ENCODE results near the gene CNOT10.
"Not testable (repeated sequence)": the region's sequence is repeated elsewhere in the genome, so short reads cannot be mapped to it uniquely, and the experiment has no call there.

Gene CNOT10

DNA sequence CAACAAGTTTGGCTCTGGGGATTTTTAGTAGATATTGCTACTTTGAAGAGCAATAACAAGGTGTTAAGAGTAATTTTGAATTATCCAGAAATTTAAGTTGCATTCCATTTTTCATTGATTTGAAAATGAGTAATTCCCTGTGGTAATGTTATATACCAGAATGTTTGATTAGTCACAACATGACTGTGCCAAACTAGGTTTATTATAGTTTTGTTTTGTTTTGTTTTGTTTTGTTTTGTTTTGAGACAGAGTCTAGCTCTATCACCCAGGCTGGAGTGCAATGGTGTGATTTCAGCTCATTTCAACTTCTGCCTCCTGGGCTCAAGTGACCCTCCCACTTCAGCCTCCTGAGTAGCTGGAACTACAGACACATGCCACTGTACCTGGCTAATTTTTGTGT lies 40.7 kb downstream of the CNOT10 start:
- Histone ChIP-seq H3K27me3 (ENCODE audit: insufficient read depth, low read length) (no peaks in the 10 kb centered on the region), H3K79me2 (ENCODE audit: control insufficient read depth, insufficient read depth, low read length, poor library complexity) (no peaks in the 10 kb centered on the region), H3K27ac (ENCODE audit: low read depth, low read length) (no peak overlapping the region), H3K36me3 (ENCODE audit: control insufficient read depth in 1 of 2, insufficient read depth in 2 of 2, low read length in 2 of 2) (peaks cover 16% of the 10 kb centered on the region in 2 experiments), H3K18ac (ENCODE audit: low read length) (no peak overlapping the region), H3K4ac (ENCODE audit: low read depth, low read length) (no peak overlapping the region), H2BK12ac (ENCODE audit: low read length) (no peak overlapping the region), H2AK5ac (ENCODE audit: low read length) (no peak overlapping the region), H4K91ac (ENCODE audit: low read depth, low read length) (no peak overlapping the region), H4K12ac (ENCODE audit: low read depth, low read length) (no peak overlapping the region), H3K4me3 (ENCODE audit: low read depth, low read length) (no peak overlapping the region), H3K4me2 (ENCODE audit: low read length) (no peak overlapping the region), H3K23ac (ENCODE audit: low read length) (no peak overlapping the region), H2BK120ac (ENCODE audit: insufficient read depth, low read length, poor library complexity) (no peak overlapping the region), H2BK5ac (ENCODE audit: low read depth, low read length, poor library complexity) (no peak overlapping the region), H3K14ac (ENCODE audit: low read length) (no peak overlapping the region), H3K9me3 (ENCODE audit: insufficient read depth, low read depth, low read length) (no peaks in the 10 kb centered on the region), H4K8ac (ENCODE audit: low read depth, low read length) (no peak overlapping the region), H3K79me1 (ENCODE audit: low read length) (no peaks in the 10 kb centered on the region), H2AFZ (ENCODE audit: insufficient read depth, low read length, poor library complexity) (no peak overlapping the region), H3K9ac (ENCODE audit: low read length) (no peak overlapping the region), H3K4me1 (ENCODE audit: control insufficient read depth in 1 of 2, insufficient read depth in 2 of 2, low read length in 2 of 2) (no peaks in the 10 kb centered on the region)
- DNase-seq = no peak

DNA sequence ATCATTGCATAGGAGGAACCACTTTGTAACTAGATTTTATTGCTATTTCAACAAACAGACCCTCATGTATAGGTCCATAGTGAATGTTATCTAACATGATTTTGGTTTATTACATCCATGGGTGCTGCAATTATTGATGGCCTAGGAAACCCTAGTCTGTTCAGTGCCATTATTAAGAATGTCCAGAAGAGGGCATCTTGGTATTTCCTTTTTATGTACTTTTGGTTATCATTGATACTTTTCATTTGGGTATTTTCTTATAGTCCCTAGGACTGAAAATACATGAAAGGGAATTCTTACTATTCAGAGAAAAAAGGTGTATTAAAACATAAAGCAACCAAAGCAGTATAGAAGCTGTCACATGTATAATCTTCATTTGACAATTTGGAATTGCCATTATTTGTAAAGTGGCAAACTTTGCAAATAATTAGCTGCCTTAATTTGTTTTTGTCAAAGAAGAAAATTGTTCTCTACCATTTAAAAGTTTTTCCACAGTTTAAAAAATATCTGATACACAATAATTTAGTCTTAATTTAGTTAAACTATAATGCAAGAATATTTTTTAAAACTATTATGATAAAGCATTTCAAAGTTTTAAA lies 48.7 kb downstream of the CNOT10 start:
- H3K18ac ChIP-seq (ENCODE audit: low read length) = no peak overlapping the region
- H3K14ac ChIP-seq (ENCODE audit: low read length) = no peak overlapping the region
- no peak overlapping the region for H3K27ac ChIP-seq (ENCODE audit: low read depth, low read length)
- no peak overlapping the region for H2BK5ac ChIP-seq (ENCODE audit: low read depth, low read length, poor library complexity)
- no peak overlapping the region for H4K12ac ChIP-seq (ENCODE audit: low read depth, low read length)
- H2AFZ ChIP-seq (ENCODE audit: insufficient read depth, low read length, poor library complexity) = no peak overlapping the region
- DNase-seq = peak in 1 of 2 donors; percentile 59
- peaks cover 6 to 10% of the 10 kb centered on the region in 2 experiments for H3K36me3 ChIP-seq (ENCODE audit: control insufficient read depth in 1 of 2, insufficient read depth in 2 of 2, low read length in 2 of 2)
- no peaks in the 10 kb centered on the region for H3K27me3 ChIP-seq (ENCODE audit: insufficient read depth, low read length)
- H3K4ac ChIP-seq (ENCODE audit: low read depth, low read length) = no peak overlapping the region
- no peak overlapping the region for H3K23ac ChIP-seq (ENCODE audit: low read length)
- no peaks in the 10 kb centered on the region for H3K9me3 ChIP-seq (ENCODE audit: insufficient read depth, low read depth, low read length)
- no peak overlapping the region for H2BK120ac ChIP-seq (ENCODE audit: insufficient read depth, low read length, poor library complexity)
- no peak overlapping the region for H4K91ac ChIP-seq (ENCODE audit: low read depth, low read length)
- H3K4me1 ChIP-seq (ENCODE audit: control insufficient read depth in 1 of 2, insufficient read depth in 2 of 2, low read length in 2 of 2) = no peaks in the 10 kb centered on the region
- no peak overlapping the region for H3K4me3 ChIP-seq (ENCODE audit: low read depth, low read length)
- H2BK12ac ChIP-seq (ENCODE audit: low read length) = no peak overlapping the region
- no peak overlapping the region for H3K9ac ChIP-seq (ENCODE audit: low read length)
- H4K8ac ChIP-seq (ENCODE audit: low read depth, low read length) = no peak overlapping the region
- H3K79me1 ChIP-seq (ENCODE audit: low read length) = no peaks in the 10 kb centered on the region
- no peak overlapping the region for H3K4me2 ChIP-seq (ENCODE audit: low read length)
- no peaks in the 10 kb centered on the region for H3K79me2 ChIP-seq (ENCODE audit: control insufficient read depth, insufficient read depth, low read length, poor library complexity)
- H2AK5ac ChIP-seq (ENCODE audit: low read length) = no peak overlapping the region

GRCh38 chr3:32734756-32735155 lies 49.8 kb downstream of the CNOT10 start:
- no CpG with 5 or more reads among the region's 3 CpGs for WGBS (ENCODE audit: extremely low coverage, insufficient coverage, insufficient read length)
- Histone ChIP-seq H2AFZ (ENCODE audit: insufficient read depth, low read length, poor library complexity) (no peak overlapping the region), H3K4me1 (ENCODE audit: control insufficient read depth in 1 of 2, insufficient read depth in 2 of 2, low read length in 2 of 2) (no peaks in the 10 kb centered on the region)

DNA sequence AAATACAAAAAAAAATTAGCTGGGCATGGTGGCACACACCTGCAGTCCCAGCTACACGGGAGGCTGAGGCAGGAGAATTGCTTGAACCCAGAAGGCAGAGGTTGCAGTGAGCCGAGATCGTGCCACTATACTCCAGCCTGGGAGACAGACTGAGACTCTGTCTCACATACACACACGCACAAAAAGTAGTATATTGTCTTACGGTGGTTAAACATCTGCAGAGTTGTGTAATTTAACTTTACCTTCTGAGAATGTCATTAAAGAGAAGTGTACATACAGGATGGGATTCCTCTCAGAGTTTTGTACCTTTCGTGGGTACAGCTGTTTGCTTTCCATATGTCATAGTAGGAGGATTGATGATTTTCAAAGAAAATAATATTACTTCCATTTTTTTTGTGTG lies 58.5 kb downstream of the CNOT10 start:
- H2BK5ac ChIP-seq (ENCODE audit: low read depth, low read length, poor library complexity); H3K9ac ChIP-seq (ENCODE audit: low read length); H3K23ac ChIP-seq (ENCODE audit: low read length); H3K4ac ChIP-seq (ENCODE audit: low read depth, low read length); H2AK5ac ChIP-seq (ENCODE audit: low read length); H4K91ac ChIP-seq (ENCODE audit: low read depth, low read length); H4K12ac ChIP-seq (ENCODE audit: low read depth, low read length); H3K4me3 ChIP-seq (ENCODE audit: low read depth, low read length); H3K27me3 ChIP-seq (ENCODE audit: insufficient read depth, low read length); H2AFZ ChIP-seq (ENCODE audit: insufficient read depth, low read length, poor library complexity); H3K14ac ChIP-seq (ENCODE audit: low read length); H3K4me1 ChIP-seq (ENCODE audit: control insufficient read depth in 1 of 2, insufficient read depth in 2 of 2, low read length in 2 of 2); H3K9me3 ChIP-seq (ENCODE audit: insufficient read depth, low read depth, low read length); H3K4me2 ChIP-seq (ENCODE audit: low read length); H3K27ac ChIP-seq (ENCODE audit: low read depth, low read length); DNase-seq; H3K79me1 ChIP-seq (ENCODE audit: low read length); H3K18ac ChIP-seq (ENCODE audit: low read length); H2BK12ac ChIP-seq (ENCODE audit: low read length); H2BK120ac ChIP-seq (ENCODE audit: insufficient read depth, low read length, poor library complexity); H4K8ac ChIP-seq (ENCODE audit: low read depth, low read length); H3K79me2 ChIP-seq (ENCODE audit: control insufficient read depth, insufficient read depth, low read length, poor library complexity): not testable (repeated sequence)
- H3K36me3 ChIP-seq (ENCODE audit: control insufficient read depth in 1 of 2, insufficient read depth in 2 of 2, low read length in 2 of 2) = peaks cover 7 to 11% of the 10 kb centered on the region in 2 experiments
- no CpG with 5 or more reads among the region's 6 CpGs for WGBS (ENCODE audit: extremely low coverage, insufficient coverage, insufficient read length)

More at GRCh38 chr3:32734756-32735155, 49.8 kb downstream of the CNOT10 start:
- Histone ChIP-seq H4K12ac (ENCODE audit: low read depth, low read length) (no peak overlapping the region), H2AK5ac (ENCODE audit: low read length) (no peak overlapping the region), H2BK12ac (ENCODE audit: low read length) (no peak overlapping the region), H3K79me2 (ENCODE audit: control insufficient read depth, insufficient read depth, low read length, poor library complexity) (no peaks in the 10 kb centered on the region), H3K9ac (ENCODE audit: low read length) (no peak overlapping the region), H3K14ac (ENCODE audit: low read length) (no peak overlapping the region), H4K91ac (ENCODE audit: low read depth, low read length) (no peak overlapping the region), H3K4me2 (ENCODE audit: low read length) (no peak overlapping the region), H3K27me3 (ENCODE audit: insufficient read depth, low read length) (no peaks in the 10 kb centered on the region), H3K4ac (ENCODE audit: low read depth, low read length) (no peak overlapping the region), H3K36me3 (ENCODE audit: control insufficient read depth in 1 of 2, insufficient read depth in 2 of 2, low read length in 2 of 2) (peaks cover 6 to 11% of the 10 kb centered on the region in 2 experiments), H3K23ac (ENCODE audit: low read length) (no peak overlapping the region), H3K79me1 (ENCODE audit: low read length) (no peaks in the 10 kb centered on the region), H2BK5ac (ENCODE audit: low read depth, low read length, poor library complexity) (no peak overlapping the region), H3K27ac (ENCODE audit: low read depth, low read length) (no peak overlapping the region), H3K9me3 (ENCODE audit: insufficient read depth, low read depth, low read length) (no peaks in the 10 kb centered on the region), H3K18ac (ENCODE audit: low read length) (no peak overlapping the region), H3K4me3 (ENCODE audit: low read depth, low read length) (no peak overlapping the region), H4K8ac (ENCODE audit: low read depth, low read length) (no peak overlapping the region), H2BK120ac (ENCODE audit: insufficient read depth, low read length, poor library complexity) (no peak overlapping the region)
- peak in 1 of 2 donors; percentile 45 for DNase-seq

Measured in trophoblast cell (in vitro differentiated cells and primary cell).